Stimulated activated naive CD4-positive, alpha-beta T cell (primary cell): ENCODE measurements around the gene TECRL.

Source experiments
- DNase-seq, 6 experiments: peaks; one replicate each; lab custom pipeline; 2025; lab: John Stamatoyannopoulos, UW

The TECRL gene, protein sequence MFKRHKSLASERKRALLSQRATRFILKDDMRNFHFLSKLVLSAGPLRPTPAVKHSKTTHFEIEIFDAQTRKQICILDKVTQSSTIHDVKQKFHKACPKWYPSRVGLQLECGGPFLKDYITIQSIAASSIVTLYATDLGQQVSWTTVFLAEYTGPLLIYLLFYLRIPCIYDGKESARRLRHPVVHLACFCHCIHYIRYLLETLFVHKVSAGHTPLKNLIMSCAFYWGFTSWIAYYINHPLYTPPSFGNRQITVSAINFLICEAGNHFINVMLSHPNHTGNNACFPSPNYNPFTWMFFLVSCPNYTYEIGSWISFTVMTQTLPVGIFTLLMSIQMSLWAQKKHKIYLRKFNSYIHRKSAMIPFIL

DNA sequence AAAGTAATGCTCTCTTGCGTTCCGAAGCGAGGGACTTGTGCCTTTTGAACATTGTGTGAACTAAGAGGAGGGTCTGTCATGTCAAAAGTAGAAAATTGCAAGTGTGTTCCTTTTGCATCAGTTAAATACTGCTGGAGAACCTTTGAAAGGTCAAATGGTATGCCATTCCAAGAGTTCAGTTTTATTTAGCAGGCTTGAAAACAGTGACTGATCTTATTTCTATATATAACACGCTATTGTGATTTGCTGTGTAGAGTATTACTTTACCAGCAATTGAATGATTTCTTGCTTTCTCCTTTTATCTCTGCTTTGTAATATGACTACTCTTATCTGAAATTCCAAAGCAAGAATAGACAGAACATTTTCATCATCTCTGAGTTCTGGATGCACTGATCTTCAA is at the start of gene TECRL:
TECRL (minus strand) TSS at position 151 of the 400 bp plus-strand sequence; CDS start at position 52, 99 bp downstream.
- no peak for DNase-seq

DNA sequence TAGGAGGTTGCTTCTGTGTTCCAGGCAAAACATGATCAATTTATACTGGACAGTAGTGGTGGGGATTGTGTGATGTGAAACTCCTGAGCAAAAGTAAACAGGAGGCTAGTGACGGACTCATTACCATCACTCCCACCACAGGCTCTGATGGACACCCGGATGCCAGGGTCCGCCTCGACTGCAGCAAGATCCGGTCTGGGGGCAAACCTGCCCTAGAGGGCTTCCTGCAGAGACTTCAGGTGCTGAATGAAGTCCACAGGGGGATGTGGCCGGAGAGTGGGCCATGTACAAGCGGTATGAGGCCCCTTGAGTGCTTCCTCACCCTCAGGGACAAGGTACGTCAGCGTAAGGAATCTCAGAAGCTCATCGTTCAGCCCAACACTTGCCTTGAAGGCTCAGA is 23.4 kb upstream of the TECRL start:
- no peak for DNase-seq

DNA sequence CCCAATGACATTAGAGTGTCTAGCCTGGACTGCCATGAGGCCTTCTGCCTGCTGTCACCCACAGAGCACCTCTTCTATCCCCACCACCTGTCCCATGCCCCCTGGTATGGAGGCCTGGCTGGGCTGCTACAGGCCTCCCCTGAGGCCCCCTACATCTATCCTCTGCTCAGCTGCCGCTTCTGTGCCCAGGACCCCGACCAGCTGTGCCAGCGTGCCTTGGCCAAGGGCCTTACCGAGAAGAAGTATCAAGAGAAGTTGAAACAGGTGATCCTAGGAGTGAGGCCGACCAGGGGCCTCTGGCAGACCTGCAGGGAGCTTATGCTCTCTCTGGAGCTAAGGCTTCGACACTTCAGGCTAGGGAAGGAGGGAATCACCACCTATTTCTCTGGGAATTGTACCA is 21.7 kb upstream of the TECRL start:
- DNase-seq, result peak in 1 of 6 experiments; percentile 0

DNA sequence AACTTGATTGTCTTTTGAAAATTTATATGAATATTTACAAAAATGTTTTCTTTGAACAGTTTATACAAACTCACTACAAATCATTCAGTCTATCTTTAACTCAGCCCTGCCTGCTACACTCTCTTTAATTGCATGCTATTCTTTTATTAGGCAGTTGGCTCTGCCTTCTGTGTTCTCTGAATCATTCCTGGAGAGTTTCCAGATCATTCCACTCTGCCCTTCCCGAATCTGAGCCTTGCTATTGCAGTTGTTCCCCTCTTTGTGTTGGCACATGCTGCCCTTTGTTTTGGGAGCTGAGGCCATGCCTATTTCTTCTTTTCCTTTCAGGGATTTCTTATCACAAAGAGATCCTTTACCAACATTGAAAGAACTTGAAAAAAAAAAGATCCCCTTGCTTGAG is 8.7 kb upstream of the TECRL start:
- no peak for DNase-seq

DNA sequence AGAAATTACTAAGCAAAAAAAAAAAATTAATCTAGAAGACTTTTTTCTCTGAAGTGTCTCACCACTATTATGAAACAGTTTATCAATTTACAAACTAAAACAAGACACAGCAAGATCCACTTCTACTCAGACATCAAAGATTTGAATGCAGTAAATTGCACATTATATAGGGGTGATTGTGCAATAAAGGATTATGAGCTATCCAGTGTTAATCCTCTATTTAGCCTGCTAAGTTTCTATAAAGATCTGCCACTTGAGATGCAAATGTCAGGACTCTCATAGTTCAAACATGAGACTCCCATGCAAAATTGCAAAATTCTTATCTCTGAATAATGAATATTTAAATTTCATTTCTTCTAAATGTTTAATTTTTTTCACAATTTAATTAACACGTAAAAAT is 2.2 kb downstream of the TECRL start:
- DNase-seq, result no peak

DNA sequence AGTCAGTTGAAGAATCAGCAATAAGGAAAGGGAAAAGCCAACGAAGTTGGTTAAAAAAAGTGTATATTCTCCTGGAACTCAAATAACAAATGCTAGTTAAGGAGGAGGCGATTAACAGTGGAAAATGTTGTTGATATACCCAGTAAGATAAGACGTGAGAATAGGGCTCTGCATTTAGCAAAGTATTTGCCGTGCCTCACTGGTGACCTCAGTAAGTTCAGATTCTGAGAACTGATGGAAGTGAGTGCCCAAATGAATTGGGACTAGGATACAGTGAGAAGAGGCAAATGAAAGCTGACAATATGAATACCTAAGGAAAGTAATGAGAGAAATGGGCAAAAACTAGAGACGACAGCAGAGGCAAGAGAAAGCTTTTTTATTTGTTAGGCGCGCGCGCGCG is 3.5 kb downstream of the TECRL start:
- DNase-seq, result no peak

DNA sequence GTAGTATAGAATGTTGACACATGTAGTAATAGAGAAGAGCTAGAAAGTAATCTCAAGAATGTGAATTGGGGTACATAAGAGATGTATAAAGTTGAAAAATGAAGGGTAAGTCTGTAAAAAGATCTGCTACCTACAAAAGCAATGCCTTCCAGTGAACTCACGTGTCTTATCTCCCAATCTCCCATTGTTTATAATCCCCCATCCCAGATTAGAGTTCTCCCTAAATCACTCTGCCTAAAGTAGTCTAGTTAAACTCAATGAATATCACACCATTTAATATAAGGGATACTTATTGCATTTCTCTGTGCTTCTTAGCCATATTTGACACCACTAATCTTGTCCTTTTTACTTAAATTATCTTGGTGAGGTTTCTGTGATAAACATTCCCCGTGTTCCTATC is 6.6 kb downstream of the TECRL start:
- no peak for DNase-seq

DNA sequence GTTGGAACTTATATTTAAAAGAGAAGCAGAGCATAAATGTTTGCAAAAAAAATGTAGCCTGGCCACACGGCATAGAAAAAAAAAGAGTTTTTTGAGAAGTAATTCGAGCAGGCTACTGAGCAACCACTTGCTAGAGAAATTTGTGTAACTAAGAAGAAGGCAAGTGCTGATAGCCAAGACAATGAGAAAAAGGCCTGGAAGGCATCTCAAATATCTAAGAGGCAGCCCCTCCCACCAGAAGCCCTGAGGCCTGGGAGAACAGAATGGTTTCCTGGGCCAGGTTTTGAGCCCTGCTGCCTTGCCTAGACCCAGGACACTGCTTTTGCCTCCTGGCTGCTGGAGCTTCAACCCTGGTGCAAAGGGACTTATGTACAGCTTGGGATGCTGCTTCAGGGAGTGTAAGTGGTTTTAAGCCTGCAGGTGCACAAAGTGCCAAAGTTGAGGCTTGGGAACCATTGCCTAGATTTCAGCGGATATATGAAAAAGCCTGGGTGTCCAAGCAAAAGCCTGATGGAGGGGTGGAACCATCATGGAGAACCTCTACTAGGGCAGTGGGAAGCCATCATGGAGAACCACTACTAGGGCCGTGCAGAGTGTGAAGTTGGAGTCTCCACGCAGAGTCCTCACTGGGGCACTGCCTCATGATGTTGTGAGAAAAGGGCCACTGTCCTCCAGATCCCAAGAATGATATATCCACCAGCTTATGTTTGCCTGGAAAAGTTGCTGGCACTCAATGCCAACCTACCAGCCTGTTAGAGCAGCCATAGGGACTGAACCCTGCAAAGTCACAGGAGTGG is 9.7 kb downstream of the TECRL start:
- DNase-seq, result no peak

DNA sequence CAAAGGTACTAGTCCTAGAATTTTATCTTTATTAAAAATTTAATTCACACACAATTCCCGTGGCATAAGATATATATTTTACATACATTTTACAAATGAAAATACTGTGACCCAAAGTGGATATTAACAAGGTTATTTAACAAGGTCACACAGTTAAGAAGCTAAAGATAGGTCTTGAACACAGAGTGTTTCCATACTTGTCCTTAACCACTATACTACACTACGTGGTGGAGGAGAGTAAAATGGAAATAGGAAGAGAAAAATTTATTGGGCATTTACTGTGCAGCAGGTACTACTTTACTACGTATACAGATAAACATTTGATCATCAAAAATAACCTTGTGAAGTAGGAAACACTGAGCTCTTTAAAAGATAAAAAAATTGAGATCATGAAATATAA is 14.8 kb downstream of the TECRL start:
- no peak for DNase-seq

DNA sequence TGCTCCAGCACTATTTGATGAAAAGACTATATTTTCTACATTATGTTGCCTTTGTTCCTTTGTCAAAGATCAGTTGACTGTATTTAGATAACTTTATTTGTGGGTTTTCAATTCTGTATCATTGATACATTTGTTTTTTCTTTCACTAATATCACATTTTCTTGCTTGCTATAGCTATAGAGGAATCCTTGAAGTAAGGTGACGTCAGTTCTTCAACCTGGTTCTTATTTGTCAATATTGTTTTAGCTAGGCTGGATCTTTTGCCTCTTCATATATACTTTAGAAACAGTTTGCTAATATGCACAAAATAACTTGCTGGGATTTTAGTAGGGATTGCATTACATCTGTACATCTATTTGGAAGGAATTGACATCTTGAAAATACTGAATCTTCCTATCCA is 21.0 kb downstream of the TECRL start:
- DNase-seq, result no peak

DNA sequence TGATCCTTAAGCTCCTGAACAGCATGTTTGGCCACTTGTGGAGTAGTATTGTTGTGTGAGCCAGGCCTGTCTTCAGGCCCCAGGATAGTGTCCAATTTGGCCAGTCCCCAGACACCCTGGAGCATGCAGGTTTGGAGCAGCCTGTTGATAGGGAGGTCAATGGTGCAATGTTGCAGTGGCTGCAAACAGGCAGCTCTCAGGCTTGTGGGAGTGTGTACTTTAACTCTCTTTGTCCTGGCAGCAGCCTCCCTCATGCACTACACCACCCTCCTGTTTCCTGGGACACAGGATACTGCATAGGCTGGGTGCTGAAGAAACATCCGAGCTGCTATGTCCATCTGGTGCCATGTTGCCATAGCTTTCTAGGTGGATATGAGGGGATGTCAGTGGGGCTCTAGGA is 24.0 kb downstream of the TECRL start:
- DNase-seq, result no peak

DNA sequence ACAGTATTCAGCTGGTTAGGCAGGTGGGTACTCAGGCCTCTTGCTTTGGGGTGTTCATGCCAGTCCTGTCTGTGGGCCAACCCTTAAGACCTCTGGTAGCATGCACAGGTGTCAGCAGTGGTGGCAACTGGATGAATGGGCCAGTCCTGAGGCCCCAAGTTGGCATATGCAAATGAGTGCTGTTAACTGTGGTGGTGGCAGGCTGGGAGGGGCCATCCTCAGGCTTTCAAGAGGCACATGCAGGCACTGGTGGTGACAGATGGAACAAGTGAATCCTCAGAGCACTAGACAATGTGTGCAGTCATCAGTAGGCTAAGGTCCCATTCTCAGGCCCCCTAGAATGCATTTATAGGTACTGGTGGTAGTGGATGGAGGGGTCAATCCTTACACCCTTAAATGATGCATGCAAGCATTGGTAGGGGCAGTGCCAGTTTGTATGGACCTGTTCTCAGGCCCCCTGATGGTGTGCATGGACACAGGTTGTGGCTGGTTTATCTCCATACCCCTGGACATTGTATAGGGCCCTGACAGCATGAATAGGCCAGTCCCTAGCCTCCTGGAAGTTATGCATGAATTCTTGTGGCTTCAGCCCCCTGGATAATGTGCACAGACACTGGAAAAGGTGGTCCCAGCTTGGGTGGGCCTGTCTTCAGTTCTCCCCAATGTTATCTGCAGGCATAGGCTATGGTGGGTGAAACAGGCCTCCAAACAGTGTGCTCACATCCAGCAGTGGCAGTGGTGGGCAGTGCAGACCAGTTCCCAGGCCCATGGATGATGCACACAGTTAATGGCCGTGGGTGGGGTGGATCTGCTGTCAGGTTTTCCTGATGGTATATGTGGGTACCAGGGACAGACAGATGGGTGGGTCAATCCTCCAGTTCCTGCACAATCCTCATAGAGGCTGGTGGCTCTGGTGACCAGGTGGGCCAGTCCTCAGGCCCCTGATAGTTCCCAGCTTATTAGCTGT is 24.7 kb downstream of the TECRL start:
- DNase-seq, result no peak

DNA sequence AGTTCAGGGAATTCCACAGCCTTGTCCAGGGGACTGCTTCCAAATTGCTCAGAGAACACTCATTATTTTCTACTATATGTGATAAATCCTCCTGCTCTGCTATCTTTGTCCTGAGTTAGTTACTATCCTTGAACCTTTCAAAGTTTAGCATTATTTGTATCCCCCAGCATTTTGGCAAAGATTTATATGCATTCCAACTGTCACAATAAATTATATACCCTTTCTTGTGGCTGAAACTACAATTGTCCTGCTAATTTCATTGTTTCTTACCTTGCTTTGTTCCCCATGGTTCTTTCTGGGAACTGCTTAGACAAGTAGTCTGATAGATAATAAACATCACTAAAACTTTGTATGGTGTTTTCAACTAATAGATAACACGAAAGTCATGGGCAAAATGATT is 40.5 kb downstream of the TECRL start:
- no peak for DNase-seq

DNA sequence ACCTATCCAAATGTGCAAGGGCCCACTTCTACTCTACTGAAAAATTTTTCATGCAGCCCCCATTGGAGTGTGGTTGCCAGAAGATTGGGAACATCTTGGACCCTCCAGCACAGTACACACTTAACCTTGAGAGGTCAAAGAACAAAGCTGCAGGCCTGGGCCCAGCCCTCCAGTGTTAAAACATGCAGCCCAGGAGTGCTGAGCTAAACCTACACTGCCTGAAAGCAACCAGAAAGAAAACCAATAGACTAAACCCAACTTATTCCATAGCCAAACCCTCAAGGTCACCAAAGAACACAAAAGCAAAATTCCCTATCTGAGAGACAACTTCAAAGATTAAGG is 47.9 kb downstream of the TECRL start:
- no peak for DNase-seq

DNA sequence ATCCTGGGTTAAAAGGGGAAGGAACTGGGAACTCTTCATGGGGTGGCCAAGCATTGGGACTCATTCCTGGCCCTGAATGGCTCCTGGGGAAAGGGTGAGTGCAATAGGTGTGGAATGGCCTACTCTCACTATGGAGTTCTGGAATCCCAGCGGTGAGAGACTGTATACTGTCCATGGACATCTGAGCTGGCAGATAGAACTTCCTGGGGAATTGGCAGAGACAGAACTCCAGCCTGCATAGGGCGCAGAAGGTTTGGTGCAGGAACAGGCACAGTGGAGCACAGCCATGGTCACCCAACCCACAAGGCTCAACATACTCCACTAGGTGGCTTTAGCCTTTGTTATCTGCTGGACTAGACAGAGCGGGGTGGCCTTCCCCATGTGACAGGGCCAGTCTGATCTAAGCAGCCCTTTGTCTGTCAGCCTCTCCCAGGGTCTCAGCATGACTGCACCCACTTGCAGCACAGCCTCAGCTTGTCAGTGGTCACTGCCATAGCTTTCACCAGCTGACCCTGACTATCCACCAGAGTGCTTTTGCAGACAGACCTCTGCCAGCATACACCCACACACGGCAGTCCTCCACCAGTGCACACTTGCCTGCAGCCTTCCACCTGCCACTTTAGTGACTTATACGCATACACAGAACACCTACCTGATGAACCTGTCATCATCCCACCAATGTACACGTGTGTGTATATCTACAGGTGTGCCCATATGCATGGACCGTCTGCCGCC is 48.4 kb downstream of the TECRL start:
- no peak for DNase-seq

DNA sequence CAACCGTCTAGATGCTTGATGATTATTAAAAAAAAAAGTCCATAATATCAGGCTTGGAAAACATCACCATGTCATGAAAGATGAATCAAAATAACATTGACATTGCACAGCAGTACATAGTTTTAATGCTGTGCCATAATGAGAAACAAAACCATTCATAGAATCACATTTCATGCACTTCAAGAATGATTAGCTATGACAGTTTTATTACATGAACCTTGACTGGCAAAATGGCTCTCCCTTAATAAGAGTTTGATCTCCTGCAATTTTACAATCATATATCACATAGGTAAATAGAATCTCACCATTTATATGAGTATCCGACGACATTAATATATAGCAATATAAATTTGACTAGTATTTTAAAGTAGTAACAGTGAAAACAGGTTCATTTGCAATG is 49.8 kb downstream of the TECRL start:
- DNase-seq, result no peak

DNA sequence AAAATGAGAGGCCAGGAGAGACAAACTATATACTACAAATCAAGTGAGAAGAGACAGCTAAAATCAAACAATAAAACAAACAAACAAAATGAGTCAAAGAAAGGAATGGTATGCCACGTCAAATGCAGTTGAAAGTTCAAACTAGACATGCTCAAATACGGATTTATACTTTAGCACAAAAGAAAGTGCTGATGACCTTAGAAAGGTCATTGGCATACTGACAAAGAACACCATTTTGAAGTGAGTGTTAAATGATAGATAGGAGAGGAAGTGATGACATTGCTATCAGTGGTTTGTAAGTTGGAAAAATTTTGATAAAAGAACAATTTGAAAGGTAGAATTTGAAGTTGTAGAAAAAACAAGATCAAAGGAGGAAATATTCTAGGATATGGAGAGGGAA is 55.3 kb downstream of the TECRL start:
- no peak for DNase-seq

DNA sequence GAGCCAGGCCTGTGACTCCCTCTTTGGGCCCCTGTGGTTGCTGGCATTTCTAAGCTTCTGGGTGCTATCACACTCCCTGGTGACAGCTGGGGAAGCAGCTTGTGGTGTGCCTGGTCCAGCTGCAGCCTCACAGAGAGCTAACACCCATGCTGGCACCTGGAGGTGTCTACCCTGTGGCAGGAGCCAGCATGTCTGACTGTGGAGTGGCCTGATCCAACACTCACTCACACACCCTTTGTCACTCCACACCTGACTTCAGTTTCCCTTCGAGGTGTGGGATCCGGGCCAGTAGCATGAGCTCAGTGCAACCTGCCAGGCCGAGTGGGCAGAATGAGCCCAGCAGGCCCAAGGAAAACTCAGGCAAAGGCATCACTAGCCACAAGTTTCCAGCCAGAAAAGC is 67.5 kb downstream of the TECRL start:
- DNase-seq, result no peak

DNA sequence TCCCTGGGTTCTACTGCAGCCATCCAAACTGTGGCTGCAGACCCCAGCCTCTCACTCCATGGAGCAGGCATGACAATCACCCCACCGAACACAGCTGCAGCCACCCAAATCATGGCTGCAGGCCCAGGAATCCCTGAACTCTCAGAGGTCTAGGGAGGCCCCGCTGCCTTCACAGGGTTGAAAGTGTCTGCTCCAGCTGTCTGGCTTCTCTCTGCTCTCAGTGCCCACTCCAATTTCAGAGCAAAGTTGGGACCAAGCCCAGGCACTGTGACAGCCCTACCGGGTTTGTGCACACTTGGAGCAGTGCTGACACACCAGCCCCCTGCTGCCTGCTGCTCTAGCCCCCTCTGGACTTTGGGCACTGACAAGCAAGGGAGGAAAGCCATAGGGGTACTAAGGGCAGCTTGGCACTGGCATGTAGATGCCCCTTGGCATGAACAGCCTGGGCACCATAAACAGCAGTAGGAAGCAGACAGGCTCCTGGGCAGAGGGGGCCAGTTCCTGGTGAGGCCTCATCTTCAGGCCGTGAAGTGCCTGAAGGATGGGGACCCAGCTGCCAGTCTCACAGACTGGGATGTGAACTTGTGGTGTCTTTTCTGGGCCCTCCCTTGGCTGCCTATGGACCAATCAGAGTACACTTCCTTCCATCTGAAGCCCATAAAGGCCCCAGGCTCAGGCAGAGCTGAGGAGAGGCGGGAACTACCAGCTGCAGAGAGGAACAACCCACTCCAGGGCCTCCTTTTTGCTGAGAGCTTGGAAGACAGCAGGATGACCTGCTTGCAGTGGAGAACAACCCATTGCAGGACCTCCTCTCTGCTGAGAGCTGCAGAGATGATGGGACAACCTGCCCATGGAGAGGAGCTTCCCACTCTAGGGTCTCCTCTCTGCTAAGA is 68.8 kb downstream of the TECRL start:
- DNase-seq, result no peak

DNA sequence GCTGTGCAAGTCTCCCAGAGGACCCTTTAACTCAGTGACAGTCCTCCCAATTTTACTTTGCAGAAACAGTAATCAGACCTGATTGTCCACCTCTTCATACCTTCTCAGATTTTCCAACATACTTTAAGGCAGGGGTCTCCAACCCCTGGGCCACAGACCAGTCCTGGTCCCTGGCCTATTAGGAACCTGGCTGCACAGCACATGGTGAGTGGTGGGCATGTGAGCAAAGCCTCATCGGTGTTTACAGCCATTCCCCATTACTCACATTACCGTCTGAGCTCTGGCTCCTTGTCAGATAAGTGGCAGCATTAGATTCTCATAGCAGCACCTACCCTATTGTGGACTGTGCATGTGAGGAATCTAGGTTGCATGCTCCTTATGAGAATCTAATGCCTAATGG is 74.3 kb downstream of the TECRL start:
- no peak for DNase-seq

DNA sequence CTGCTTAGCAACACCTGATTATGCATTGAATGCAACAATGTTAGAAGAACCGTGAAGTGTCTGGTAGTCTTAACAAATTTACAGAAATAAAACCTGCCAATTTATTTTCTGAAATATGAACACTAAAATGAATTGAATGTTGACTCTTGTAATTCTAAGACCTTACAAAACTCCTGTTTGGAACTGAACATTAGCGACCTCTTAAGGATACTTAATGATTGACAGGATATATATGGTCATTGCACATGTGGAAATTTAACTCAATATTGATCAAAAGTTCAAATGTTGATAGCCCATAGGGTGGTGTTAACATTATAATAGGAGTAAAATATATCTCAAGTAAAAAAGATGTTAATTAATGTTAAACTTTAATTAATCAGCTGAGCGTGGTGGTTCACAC is 79.1 kb downstream of the TECRL start:
- no peak for DNase-seq
